RWPE1 (cell line): ENCODE measurements around the gene ARMC3.

ENCODE experiments used
- CTCF ChIA-PET: fragments of 350-600 bp; sonication (Branson Sonifier 250); formaldehyde crosslinking; extraction: SDS; loops from one replicate; lab custom pipeline; 2021; lab: Yijun Ruan, JAX
- POLR2A ChIA-PET: fragments of 400-600 bp; formaldehyde crosslinking; extraction: SDS; loops from one replicate; lab custom pipeline; 2020; ENCODE audit warnings: antibody characterized with exemption; ENCODE audit not compliant: low non-redundant PET; lab: Yijun Ruan, JAX
- DNase-seq: peaks from one replicate; pipeline ENCODE4 v3.0.0; 2012; ENCODE audit warnings: low spot score
- H3K27ac ChIP-seq: fragments of 450-650 bp; 2 replicates; pipeline ENCODE4 v1.5.1; 2017
- TF ChIP-seq, protein P1 (sequence below): fragments of 450-650 bp; conservative IDR thresholded peaks from 2 replicates; pipeline ENCODE4 v1.5.1; 2017; ENCODE audit warnings: low read depth, mild to moderate bottlenecking

The ARMC3 gene

GRCh38 chr10:23015021-23015707 lies 87.3 kb downstream of the ARMC3 start:
- POLR2A ChIA-PET = no interaction called here
- TF ChIP-seq, protein P1, sequence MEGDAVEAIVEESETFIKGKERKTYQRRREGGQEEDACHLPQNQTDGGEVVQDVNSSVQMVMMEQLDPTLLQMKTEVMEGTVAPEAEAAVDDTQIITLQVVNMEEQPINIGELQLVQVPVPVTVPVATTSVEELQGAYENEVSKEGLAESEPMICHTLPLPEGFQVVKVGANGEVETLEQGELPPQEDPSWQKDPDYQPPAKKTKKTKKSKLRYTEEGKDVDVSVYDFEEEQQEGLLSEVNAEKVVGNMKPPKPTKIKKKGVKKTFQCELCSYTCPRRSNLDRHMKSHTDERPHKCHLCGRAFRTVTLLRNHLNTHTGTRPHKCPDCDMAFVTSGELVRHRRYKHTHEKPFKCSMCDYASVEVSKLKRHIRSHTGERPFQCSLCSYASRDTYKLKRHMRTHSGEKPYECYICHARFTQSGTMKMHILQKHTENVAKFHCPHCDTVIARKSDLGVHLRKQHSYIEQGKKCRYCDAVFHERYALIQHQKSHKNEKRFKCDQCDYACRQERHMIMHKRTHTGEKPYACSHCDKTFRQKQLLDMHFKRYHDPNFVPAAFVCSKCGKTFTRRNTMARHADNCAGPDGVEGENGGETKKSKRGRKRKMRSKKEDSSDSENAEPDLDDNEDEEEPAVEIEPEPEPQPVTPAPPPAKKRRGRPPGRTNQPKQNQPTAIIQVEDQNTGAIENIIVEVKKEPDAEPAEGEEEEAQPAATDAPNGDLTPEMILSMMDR = no peak
- no peak for DNase-seq
- CTCF ChIA-PET = no interaction called here
- H3K27ac ChIP-seq = no peak overlapping the region

- TF ChIP-seq, protein P1 = no peak
- DNase-seq = no peak
- ChIA-PET CTCF (interaction anchor here (0.7 kb wide), 1 partner anchor 277 kb away, joined by 3 read pairs; no protein-coding TSS in a partner anchor), POLR2A (no interaction called here)
- no peak overlapping the region for H3K27ac ChIP-seq
These were observed 88.8 kb downstream of the ARMC3 start for GRCh38 chr10:23016636-23017035.

DNA sequence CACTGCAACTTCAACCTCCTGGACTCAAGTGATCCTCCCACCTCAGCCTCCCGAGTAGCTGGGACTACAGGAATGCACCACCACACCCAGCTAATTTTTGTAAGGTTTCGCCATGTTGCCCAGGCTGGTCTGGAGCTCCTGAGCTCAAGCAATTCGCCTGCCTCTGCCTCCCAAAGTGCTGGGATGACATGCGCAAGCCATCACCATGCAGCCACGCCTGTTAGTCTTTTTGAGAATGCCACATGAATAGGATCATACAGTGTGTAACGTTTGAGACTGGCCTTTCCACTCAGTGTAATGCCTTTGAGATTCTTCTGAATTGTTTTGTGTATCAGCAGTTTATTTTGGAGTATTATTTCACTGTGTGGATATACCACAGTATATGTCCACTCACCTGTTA lies 91.8 kb downstream of the ARMC3 start:
- DNase-seq = no peak
- CTCF ChIA-PET = interaction anchor here (0.7 kb wide), 1 partner anchor 582 kb away, joined by 3 read pairs; no protein-coding TSS in a partner anchor
- TF ChIP-seq, protein P1 = no peak
- POLR2A ChIA-PET = no interaction called here
- no peak overlapping the region for H3K27ac ChIP-seq

DNA sequence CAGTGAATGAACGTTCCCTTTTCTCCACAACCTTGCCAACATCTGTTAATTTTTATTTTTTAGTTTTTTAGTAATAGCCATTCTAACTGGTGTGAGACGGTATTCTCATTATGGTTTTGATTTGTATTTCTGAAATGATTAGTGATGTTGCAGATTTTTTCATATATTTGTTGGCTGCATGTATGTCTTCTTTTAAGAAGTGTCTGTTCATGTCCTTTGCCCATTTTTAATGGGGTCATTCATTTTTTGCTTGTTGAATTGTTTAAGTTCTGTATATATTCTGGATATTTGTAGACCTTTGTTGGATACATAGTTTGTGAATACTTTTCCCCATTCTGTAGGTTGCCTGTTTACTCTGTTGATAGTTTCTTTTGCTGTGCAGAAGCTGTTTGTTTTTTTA lies 93.6 kb downstream of the ARMC3 start:
- POLR2A ChIA-PET = no interaction called here
- TF ChIP-seq, protein P1 = no peak
- CTCF ChIA-PET = no interaction called here
- no peak for DNase-seq
- H3K27ac ChIP-seq = no peak overlapping the region

GRCh38 chr10:23024002-23024401 lies 96.1 kb downstream of the ARMC3 start:
- CTCF ChIA-PET = no interaction called here
- H3K27ac ChIP-seq = no peak overlapping the region
- DNase-seq = no peak
- POLR2A ChIA-PET = no interaction called here
- TF ChIP-seq, protein P1 = no peak

DNA sequence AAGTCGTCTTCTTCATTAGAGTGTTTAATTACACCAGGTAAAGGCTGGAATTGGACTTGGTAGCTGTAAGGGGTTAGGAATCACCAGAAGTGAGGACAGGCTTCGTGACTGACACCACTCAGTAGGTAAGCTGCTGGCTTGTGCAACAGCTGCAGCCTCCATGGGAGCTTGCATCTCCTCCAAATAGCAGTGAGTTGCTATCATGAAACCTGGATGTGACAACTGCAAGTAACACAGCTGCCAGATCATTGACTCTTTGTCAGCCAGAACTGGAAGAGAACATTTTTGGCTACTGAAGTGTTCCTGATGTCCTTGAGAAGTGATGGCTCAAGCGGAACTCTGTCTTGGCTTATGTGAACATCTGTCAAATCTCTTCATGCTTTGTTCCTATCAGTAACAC lies 103.5 kb downstream of the ARMC3 start:
- TF ChIP-seq, protein P1 = no peak
- no peak for DNase-seq
- ChIA-PET CTCF (no interaction called here), POLR2A (no interaction called here)
- H3K27ac ChIP-seq = no peak overlapping the region
